CD4-positive, alpha-beta T cell treated with Interleukin-17A for 1 hour (primary cell): Measurements from ENCODE around the gene CTAG1B.
"Not testable (repeated sequence)": the region's sequence is repeated elsewhere in the genome, so short reads cannot be mapped to it uniquely, and the experiment has no call there.

Source experiments
- DNase-seq: peaks from one replicate; pipeline ENCODE4 v3.0.0-alpha.2; 2020

Gene CTAG1B

DNA sequence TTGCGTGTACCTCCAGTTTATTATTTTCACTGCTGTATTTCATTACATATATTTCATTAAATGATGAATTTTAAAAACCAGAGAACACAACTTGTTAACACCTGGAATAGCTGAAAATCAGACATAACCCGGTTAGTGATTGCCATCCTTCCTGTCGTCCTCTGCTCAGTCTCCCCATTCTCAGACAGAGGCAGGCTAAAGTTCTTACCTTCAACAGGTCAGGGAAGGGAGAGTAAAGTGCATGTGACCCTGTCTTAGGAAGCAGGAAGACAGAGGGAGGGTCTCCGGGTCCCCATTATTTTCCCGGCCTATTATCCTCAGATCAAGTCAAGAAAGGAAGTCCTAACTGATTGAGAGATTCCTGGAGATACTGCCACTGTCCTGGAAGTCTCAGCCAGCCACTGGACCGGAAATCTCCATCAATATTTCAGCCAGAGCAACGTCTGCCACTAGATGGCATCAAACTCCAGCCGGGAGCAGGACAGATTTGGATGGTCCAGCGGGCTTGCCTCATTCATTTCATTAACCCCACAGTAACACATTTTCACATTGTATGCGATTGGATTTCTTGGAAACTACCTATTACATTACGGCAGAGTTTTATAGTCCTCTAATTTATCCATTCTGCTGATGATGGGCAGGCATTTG lies 1.8 kb upstream of the CTAG1B start:
- DNase-seq, result not testable (repeated sequence)

DNA sequence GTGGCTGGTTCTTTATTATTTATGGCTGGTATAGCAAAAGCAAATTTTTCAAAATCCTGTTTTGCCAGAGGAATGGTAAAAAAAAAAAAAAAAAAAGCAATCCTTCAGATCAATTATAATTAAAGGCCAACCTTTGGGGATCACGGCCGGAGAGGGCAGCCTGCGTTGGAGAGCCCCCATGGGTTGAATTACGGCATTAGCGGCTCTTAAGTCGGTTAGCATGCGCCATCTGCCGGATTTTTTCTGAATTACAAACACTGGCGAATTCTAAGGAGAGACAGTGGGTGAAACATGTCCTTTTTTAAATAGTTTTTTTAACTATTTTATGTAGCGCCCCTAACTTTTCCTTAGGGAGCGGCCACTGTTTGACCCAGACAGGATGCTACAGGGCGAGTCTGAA lies 5.5 kb downstream of the CTAG1B start:
- not testable (repeated sequence) for DNase-seq

DNA sequence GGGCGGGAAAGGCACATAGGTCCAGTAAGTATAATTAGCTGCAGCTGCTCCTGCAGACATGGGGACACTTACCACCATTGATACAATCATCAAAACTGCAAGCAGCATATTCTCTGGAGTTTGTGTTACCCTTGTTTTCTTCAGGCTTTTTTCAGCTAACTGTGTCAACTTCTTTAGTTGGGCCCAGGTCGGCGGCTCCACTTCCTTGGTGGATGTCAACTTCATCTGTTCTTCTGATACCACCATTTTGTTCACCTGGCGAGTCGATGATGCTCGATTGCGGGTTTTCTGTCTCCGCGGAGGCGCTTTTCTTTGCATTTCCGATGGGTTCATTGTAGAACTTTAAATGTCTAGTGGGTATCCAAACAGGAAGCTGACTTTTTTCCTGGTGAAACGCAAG lies 7.9 kb downstream of the CTAG1B start:
- DNase-seq, result not testable (repeated sequence)

DNA sequence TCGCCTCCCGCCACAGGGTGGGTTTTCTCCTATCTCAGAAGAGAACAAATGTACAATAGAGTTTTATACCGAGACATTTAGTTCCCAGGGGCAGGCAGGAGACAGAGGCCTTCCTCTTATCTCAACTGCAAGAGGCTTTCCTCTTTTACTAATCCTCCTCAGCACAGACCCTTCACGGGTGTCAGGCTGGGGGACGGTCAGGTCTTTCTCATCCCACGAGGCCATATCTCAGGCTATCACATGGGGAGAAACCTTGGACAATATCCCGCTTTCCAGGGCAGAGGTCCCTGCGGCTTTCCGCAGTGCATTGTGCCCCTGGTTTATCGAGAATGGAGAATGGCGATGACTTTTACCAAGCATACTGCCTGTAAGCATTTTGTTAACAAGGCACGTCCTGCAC lies 10.3 kb downstream of the CTAG1B start:
- DNase-seq, result not testable (repeated sequence)

DNA sequence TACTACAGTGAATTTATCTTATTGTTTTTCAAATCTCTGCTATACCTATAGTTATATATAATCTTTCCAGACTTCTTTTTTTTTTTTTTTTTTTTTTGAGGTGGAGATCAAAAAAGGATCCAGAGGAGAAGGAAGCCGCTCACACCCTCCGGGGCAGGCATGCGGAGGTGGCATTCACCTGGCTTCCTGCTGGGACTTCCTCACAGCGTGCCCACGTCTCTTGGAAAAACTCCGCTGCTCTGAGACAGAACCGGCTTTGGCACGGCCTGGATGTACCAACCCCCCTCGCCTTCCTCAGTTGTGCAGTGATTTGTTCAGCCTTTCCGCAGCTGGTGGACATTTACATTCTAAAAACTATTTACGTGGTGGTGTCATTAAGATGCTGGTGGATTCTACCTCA lies 11.1 kb downstream of the CTAG1B start:
- not testable (repeated sequence) for DNase-seq

DNA sequence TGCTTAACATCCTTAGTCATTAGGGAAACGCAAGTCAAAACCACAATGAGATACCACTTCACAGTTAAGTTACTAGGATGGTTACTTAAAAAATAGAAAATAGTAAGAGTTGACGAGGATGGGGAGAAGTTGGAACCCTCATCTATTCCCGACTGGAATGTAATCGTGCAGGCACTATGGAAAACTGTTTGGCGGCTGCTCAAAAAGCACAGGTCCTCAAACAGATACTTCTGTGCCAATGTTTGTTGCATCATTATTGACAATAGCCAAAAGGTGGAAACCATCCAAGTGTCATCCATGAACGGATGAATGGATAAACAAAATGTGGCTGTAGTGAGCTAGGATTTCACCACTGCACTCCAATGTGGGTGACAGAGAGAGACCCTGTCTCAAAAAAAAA lies 11.7 kb downstream of the CTAG1B start:
- DNase-seq, result no peak

DNA sequence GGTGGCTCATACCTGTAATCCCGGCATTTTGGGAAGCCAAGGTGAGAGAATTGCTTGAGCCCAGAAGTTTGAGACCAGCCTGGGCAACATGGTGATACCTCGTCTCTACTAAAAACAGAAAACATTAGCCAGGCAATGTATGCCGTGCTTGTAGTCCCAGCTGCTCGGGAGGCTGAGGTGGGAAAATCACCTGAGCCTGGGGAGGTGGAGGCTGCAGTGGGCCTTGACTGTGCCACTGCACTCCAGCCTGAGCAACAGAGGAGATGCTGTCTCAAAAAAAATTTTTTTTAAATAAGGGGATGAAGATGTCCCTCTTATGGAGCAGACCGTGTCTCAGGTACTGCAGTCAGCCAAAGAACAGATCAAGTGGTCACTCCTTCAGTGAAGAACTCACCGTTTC lies 13.5 kb downstream of the CTAG1B start:
- DNase-seq, result no peak

DNA sequence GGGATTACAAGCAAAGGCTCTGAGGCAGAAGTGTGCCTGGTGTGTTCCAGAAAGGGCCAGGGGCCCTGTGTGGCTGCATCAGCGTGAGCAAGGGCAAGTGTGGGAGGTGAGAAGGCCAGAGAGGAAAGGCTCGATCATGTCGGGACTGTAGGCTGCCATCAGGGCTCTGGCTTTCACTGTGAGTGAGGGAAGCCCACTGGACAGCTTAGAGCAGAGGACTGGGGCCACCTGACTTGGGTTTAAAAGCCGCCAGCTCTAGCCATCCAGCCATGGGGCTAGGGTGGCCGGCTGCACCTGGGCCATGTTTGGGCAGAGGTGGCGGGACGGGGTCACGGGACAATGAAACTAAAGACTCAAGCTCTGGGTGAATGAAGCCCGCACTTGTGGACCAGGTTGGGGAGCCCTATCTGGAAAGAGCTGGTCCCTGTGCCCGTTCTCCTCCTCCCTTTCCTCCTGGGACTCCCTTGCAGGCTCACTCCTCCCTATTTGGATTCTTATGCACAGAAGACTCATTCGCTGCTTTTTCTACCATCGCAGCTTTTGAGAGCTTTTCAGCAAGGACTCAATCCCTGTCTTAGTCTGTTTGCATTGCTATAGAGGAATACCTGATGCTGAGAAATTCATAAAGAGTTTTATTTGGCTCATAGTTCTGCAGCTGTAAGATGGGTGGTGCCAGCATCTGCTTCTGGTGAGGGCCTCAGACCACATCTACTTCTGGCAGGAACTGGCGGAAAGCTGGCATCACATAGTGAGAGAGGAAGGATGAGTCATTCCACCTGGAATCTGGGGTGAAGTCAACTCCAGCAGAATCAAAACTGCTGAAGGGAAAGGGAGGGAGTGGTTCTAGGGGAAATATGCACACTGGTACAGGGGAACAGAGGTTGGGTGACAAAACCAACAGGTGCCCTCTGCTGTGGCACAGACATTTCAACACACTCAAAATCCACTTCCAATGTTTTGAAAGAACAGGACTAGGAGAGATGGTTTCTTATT lies 15.3 kb downstream of the CTAG1B start:
- DNase-seq, result no peak

DNA sequence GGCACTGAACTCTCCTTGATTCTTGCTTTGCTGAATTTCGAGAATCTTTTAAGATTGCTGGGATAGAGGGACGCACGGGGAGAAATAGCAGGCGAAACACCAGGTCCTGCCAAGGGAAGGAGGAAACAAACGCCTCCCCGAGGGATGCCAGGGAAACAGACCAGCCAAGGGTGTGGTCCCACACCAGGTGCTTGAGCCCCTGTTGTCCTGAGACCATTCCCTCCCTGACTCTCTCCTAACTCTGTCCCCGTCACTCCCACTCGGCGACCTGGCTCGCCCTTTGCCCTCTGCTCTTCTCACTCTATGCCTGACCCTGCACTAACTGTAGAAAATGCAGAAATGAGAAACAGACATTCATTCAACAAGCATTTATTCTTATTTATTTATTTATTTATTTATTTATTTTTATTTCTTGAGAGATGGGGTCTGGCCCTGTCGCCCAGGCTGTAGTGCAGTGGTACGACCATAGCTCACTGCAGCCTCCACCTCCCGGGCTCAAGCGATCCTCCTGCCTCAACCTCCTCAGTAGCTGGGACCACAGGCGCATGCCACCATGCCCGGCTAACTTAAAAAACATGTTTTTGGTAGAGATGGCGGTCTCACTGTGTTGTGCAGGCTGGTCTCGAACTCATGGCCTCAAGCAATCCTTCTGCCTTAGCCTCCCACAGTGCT lies 16.2 kb downstream of the CTAG1B start:
- no peak for DNase-seq

DNA sequence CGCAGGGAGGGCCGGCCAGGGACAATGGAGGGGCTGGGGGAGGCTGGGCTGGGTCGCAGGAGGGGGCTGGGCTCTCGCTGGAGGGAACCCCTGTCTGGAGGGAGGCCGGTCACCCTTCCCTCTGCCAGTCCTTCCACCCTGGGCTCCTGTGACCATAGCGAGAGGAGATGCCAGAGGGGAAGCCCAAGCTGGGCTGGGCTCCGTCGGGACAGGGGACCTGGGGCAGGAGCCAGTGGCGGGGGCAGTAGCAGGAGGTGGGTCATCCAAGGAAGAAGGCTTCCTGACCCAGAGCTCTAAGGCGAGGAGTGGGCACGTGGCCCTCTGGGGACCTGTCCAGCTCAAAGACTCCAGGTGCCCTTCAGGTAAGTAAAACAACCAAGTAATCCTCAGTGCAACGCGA lies 16.9 kb downstream of the CTAG1B start:
- no peak for DNase-seq

DNA sequence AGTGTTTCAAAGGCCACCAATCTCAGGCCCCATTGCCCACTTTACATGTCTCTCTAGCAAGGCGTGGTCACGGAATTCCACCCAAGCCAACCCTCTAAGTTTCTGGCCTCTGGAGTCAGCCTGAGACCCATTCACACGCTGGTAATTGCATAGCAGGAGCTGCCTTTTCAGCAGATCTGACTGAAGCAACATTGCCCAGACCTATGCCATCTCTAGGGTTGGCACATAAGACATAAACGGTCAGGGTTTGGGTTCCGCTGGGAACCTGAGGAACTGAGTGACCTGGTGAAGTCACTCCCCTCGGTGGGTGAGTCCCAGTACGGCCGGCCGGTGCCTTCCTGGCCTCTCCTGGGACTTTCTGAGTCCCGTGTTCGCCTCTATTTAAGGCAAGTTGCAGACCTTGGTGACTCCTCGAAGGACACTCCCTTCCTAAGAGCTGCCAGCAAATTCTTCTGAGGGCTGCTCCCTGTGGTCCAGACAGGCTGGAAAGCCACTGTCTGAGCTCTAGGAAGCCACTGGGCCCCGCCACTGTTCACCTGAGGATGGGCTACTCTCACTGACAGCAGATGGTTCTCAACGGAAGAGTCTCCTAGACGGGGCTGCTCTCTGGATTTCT lies 18.2 kb downstream of the CTAG1B start:
- DNase-seq, result no peak

DNA sequence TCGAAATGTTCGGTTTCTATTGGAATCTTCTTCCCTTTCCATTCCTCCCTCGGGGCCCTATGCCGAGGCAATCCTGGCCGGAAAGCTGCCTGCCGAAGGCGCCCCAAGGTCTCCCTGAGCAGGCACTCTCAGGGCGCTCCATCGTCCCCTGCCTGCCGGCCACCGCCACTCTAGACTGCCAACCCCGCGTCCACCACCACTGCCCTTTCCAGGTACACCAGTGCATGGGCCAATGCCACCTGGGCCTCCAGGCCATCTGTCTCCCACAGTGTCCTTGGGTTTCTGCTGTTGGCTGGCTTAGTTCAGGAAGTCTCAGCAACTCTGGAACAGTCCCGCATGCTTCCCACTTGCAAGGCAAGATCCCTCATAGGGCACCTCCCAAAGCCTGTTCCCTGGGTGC lies 19.6 kb downstream of the CTAG1B start:
- no peak for DNase-seq

DNA sequence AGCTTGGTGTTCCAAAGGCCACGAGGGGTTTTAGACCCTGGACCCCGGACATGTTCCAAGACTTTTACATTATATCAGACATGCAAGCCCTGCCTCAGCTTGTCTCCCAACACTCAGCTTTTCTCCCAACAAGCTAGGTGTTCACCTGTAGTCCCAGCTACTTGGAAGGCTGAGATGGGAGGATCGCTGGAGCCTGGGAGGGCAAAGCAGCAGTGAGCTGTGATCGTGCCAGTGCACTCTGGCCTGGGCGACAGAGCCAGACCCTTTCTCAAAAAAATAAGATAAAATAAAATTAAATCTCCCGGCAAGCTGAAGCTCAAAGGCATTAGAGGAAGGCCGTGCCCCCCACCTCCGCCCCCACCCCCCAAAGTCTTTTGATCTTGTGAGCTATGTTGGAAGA lies 20.4 kb downstream of the CTAG1B start:
- DNase-seq, result no peak

DNA sequence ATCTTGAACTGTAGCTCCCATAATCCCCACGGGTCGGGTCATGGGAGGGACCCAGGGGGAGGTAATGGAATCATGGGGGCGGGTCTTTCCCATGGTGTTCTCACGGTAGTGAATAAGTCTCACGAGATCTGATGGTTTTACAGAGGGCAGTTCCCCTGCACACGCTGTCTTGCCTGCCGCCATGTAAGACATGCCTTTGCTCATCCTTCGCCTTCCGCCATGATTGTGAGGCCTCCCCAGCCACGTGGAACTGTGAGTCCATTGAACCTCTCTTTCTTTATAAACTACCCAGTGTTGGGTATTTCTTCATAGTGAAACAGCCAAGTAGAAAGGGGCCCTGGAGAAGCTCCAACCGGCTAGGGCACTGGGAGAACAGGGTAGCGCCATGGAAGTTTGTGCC lies 21.9 kb downstream of the CTAG1B start:
- DNase-seq, result no peak

DNA sequence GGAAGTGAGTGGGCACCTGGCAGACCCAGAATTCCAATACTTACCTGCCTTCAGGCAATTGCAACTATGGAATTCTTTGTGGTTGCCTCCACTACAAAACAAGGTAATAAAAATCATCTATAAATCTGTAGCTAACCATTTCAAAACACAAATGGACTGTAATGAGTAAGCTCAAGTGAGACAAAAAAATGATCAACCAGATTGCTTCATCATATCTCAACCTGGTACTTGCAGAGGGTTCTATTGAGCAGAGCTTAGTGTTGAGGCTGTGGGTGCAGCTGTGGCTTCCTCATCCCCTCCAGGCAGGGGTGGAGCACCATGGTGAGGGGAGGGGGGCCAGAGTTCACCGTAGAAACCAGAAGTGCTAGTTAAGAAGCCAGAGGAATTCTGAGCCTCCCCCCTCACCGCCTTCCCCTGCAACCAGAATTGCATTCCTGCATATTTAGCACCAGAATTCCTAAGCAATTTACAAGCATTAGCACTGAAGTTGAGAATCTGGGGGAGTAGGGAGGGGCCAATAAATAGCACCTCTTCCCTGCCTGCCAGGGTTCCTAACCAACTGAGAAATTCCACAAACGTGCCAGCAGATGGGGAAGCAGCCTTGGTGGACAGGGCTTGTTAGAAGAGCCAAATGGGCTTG lies 22.7 kb downstream of the CTAG1B start:
- no peak for DNase-seq

DNA sequence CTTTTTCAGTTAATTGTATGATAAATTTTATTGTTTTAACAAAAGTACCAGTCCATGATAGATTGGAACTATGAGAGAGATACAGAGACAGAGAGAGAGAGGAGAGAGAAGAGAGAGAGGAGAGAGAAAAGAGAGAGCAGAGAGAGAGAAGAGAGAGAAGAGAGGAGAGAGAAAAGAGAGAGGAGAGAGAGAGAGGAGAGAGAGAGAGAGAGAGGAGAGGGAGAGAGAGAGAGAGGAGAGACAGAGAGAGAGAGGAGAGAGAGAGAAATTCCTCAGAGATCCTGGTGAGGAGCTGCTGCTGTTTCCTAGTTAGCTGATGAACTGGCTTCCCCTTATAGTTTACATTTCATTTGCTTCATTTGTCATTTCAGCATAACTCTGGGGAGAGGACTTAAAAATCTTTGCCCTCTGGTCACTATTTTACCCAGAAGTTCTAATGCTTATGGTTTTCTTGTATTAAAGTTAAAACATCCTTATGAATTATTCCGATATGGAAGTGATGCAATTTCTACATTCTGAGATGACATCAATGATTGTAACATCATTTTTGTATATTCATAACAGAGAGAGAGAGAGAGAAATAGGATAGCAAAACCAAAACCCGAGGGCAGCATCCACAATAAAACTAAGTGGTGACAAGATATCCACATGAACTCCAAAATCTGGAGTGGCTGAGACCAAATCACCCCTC lies 23.4 kb downstream of the CTAG1B start:
- no peak for DNase-seq

DNA sequence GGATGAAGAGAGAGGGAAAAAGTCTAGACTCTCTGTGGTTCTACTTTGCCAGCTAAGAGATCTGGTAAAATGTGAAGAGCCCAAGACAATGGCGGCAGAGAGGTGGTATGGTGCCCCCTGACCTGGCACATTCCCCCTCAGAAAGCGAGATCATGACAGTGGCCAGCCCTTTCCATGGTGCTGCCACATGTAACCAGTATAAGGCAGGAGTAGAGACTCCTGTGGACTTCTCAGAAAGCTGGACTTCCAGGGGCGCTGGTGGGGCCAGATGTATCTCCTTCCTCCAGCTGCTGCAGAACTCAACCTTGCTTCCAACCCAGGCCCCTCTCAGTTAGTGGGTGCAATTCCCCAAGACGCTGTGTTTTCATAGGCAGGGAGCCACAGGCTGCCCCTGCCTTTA lies 24.6 kb downstream of the CTAG1B start:
- DNase-seq, result no peak

DNA sequence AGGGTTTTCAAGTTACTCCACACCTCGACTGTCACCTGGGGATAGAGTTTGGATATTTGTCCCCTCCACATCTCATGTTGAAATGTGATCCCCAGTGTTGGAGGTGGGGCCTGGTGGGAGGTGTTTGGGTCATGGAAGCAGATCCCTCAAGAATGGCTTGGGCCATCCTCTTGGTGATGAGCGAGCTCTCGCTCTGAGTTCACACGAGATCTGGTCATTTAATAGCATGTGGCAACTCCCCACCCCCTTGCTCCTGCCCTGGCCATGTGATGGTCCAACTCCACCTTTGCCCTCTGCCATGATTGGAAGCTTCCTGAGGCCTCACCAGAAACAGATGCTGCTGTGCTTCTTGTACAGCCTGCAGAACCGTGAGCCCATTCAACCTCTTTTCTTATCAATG lies 25.9 kb downstream of the CTAG1B start:
- DNase-seq, result no peak

DNA sequence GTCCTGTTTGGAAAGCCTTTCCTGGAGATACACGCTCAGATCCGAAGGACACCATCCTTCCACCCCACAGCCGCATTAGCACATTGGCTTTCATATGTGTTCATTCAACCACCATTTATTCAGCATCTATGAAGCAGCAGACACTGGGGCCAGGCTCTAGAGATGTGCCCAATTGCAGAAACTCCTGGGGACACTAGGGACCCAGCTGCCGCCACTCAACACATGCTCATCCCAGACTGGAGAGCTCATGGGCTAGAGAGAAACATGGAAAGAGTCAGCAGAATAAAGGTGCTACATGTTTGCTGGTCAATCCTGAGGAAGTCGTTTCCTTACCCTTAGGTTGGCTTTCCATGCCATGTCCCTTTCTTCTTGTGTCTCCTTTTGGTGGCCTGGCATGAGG lies 26.6 kb downstream of the CTAG1B start:
- DNase-seq, result no peak

DNA sequence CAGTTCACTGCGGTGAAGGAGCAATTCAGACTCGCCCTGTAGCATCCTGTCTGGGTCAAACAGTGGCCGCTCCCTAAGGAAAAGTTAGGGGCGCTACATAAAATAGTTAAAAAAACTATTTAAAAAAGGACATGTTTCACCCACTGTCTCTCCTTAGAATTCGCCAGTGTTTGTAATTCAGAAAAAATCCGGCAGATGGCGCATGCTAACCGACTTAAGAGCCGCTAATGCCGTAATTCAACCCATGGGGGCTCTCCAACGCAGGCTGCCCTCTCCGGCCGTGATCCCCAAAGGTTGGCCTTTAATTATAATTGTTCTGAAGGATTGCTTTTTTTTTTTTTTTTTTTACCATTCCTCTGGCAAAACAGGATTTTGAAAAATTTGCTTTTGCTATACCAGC lies 28.7 kb downstream of the CTAG1B start:
- DNase-seq, result not testable (repeated sequence)

DNA sequence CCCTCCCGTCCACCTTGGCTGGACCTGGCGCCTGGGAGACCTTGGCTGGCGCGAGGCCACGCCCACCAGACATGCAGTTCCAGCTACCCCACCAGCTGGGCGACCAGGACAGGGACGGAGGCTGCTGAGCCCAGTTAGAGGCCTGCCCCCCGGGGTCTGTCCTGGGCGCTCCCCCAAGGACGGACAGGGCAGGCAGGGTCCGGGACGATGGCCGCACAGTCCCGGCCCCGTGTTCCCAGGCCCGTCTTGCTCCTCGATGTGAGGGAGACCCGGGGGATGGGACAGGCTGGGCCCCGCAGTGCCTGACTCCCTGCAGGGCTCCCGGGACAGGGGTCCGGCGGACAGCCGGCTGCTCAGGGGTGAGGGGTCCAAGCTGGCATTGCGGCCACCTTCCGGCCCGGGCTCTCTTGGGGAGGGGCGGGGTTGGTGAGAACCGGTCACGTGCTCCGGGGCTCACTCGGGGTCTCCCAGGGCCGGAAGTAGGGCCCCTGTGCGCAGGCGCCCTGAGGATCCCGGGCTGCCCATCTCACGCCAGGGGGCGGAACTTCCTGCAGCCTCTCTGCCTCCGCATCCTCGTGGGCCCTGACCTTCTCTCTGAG lies 34.4 kb downstream of the CTAG1B start, which contains the start of gene CTAG1A:
CTAG1A (plus strand) TSS at position 549 of the 599 bp plus-strand sequence. CDS start 74 bp downstream, outside the sequence.
- DNase-seq, result not testable (repeated sequence)
